Measurements from ENCODE around the gene SMYD3. TPM values are rescaled to one million over a fixed set of nuclear protein-coding genes. Genes with fewer than 3 reads are reported as not detected.

Gene SMYD3
- total and polyA plus RNA-seq, 10 of the 15 experiments (the other 5 are each of a cell fraction or from before 2014, with no cell fraction given): 18.3 to 54.0 (median 24.8) TPM

DNA sequence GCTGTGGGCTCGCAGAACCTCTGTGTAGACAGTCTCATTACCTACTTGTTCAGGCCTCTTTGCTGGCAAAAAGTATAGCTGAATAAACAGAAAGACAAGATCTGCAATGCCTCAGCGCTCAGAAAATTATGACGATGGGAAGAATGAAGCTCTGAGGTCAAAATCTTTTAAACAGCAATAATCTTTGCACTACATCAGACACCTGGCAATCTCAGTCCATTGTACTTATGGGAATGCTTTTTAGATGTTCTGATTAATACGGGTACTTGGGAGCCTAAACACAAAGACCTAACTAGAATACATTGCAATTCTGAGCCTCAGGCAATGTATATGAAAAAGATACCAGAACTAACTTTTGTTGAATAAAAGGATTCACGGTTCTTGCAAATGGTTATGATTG, 410.7 kb downstream of the SMYD3 start (continued):
- TF ChIP-seq, protein P1, sequence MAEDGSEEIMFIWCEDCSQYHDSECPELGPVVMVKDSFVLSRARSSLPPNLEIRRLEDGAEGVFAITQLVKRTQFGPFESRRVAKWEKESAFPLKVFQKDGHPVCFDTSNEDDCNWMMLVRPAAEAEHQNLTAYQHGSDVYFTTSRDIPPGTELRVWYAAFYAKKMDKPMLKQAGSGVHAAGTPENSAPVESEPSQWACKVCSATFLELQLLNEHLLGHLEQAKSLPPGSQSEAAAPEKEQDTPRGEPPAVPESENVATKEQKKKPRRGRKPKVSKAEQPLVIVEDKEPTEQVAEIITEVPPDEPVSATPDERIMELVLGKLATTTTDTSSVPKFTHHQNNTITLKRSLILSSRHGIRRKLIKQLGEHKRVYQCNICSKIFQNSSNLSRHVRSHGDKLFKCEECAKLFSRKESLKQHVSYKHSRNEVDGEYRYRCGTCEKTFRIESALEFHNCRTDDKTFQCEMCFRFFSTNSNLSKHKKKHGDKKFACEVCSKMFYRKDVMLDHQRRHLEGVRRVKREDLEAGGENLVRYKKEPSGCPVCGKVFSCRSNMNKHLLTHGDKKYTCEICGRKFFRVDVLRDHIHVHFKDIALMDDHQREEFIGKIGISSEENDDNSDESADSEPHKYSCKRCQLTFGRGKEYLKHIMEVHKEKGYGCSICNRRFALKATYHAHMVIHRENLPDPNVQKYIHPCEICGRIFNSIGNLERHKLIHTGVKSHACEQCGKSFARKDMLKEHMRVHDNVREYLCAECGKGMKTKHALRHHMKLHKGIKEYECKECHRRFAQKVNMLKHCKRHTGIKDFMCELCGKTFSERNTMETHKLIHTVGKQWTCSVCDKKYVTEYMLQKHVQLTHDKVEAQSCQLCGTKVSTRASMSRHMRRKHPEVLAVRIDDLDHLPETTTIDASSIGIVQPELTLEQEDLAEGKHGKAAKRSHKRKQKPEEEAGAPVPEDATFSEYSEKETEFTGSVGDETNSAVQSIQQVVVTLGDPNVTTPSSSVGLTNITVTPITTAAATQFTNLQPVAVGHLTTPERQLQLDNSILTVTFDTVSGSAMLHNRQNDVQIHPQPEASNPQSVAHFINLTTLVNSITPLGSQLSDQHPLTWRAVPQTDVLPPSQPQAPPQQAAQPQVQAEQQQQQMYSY (CRISPR knock-in tag; IDR thresholded peaks at IDR 0.05): no peak
- TF ChIP-seq TAF1 (IDR thresholded peaks at IDR 0.05; ENCODE audit: borderline replicate concordance, low read depth, low read length): no peak

DNA sequence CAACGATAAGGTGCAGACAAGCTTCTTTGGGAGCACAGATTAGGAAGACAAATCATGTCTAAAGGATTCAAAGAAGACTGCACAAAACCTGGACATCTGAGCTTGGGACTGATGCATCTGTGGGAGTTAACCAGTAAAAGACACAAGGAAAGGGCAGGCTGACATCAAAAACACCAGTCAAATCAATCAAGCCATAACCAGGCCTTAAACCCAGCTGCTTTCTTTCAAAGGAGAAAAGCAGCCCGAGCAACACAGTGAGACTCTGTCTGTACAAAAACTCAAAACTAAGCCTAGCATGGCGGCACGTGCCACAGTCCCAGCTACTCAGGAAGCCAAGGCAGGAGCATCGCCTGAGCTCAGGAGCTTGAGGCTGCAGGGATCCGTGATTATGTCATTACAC, 411.6 kb downstream of the SMYD3 start:
- no peak for FAIRE-seq
- RAD21 ChIA-PET (ENCODE audit: unreplicated experiment): no interaction called here

More for the DNA sequence above, 411.6 kb downstream of the SMYD3 start:
- ChIA-PET POLR2A (no interaction called here), SMC1A (ENCODE audit: uncharacterized antibody, unreplicated experiment) (no interaction called here), CTCF (no interaction called here)
- intact Hi-C loops (cut with micrococcal nuclease; ENCODE audit: unreplicated experiment): no loop called here
- ATAC-seq (no peak), DNase-seq (ENCODE audit: low read depth, low spot score) (no peak)
- Histone ChIP-seq H4K20me1 (ENCODE audit: control insufficient read depth, insufficient read depth) (no peaks in the 10 kb centered on the region), H3K79me2 (ENCODE audit: control insufficient read depth, insufficient read depth, low read length) (no peaks in the 10 kb centered on the region), H3K36me3 (ENCODE audit: control insufficient read depth in 2 of 2, insufficient read depth in 2 of 2, low read length in 1 of 2) (no peaks in the 10 kb centered on the region), H3K27ac (ENCODE audit: control insufficient read depth, insufficient read depth) (no peak overlapping the region), H3K9ac (ENCODE audit: control insufficient read depth, insufficient read depth, low read length) (no peak overlapping the region), H3K4me2 (ENCODE audit: control insufficient read depth, insufficient read depth) (no peak overlapping the region), H3K4me1 (ENCODE audit: control insufficient read depth, insufficient read depth, low read length) (no peaks in the 10 kb centered on the region), H3K27me3 (replicated peaks in 1 of 2; ENCODE audit: control insufficient read depth in 2 of 2, insufficient read depth in 2 of 2, low read length in 1 of 2) (no peaks in the 10 kb centered on the region), H3K9me3 (replicated peaks; ENCODE audit: control insufficient read depth, insufficient read depth, low read length) (no peaks in the 10 kb centered on the region), H2AFZ (ENCODE audit: control insufficient read depth, low read depth, low read length) (no peak overlapping the region), H3K4me3 (no peak overlapping the region)
- 88% methylated on average over 6 of the region's 6 CpGs for WGBS (ENCODE audit: insufficient coverage, insufficient replicate concordance, low lambda C conversion rate, missing lambda C conversion rate)
- in situ Hi-C loops (cut with MboI): no loop called here
- TF ChIP-seq KDM1A (IDR thresholded peaks at IDR 0.05; ENCODE audit: borderline replicate concordance) (no peak), TAF1 (IDR thresholded peaks at IDR 0.05; ENCODE audit: borderline replicate concordance, low read depth, low read length) (no peak), ZSCAN29 (IDR thresholded peaks at IDR 0.05) (no peak), NR2F1 (conservative IDR thresholded peaks at IDR 0.05) (no peak), YBX1 (IDR thresholded peaks at IDR 0.05) (no peak), NRF1 (conservative IDR thresholded peaks at IDR 0.05; ENCODE audit: low read depth, low read length) (no peak)
- TF ChIP-seq, protein P2, sequence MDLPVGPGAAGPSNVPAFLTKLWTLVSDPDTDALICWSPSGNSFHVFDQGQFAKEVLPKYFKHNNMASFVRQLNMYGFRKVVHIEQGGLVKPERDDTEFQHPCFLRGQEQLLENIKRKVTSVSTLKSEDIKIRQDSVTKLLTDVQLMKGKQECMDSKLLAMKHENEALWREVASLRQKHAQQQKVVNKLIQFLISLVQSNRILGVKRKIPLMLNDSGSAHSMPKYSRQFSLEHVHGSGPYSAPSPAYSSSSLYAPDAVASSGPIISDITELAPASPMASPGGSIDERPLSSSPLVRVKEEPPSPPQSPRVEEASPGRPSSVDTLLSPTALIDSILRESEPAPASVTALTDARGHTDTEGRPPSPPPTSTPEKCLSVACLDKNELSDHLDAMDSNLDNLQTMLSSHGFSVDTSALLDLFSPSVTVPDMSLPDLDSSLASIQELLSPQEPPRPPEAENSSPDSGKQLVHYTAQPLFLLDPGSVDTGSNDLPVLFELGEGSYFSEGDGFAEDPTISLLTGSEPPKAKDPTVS (IDR thresholded peaks at IDR 0.05; ENCODE audit: low read depth, low read length): no peak
- TF ChIP-seq, protein P3, sequence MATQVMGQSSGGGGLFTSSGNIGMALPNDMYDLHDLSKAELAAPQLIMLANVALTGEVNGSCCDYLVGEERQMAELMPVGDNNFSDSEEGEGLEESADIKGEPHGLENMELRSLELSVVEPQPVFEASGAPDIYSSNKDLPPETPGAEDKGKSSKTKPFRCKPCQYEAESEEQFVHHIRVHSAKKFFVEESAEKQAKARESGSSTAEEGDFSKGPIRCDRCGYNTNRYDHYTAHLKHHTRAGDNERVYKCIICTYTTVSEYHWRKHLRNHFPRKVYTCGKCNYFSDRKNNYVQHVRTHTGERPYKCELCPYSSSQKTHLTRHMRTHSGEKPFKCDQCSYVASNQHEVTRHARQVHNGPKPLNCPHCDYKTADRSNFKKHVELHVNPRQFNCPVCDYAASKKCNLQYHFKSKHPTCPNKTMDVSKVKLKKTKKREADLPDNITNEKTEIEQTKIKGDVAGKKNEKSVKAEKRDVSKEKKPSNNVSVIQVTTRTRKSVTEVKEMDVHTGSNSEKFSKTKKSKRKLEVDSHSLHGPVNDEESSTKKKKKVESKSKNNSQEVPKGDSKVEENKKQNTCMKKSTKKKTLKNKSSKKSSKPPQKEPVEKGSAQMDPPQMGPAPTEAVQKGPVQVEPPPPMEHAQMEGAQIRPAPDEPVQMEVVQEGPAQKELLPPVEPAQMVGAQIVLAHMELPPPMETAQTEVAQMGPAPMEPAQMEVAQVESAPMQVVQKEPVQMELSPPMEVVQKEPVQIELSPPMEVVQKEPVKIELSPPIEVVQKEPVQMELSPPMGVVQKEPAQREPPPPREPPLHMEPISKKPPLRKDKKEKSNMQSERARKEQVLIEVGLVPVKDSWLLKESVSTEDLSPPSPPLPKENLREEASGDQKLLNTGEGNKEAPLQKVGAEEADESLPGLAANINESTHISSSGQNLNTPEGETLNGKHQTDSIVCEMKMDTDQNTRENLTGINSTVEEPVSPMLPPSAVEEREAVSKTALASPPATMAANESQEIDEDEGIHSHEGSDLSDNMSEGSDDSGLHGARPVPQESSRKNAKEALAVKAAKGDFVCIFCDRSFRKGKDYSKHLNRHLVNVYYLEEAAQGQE (IDR thresholded peaks at IDR 0.05; ENCODE audit: low read depth, low read length): no peak
- TF ChIP-seq, protein P4, sequence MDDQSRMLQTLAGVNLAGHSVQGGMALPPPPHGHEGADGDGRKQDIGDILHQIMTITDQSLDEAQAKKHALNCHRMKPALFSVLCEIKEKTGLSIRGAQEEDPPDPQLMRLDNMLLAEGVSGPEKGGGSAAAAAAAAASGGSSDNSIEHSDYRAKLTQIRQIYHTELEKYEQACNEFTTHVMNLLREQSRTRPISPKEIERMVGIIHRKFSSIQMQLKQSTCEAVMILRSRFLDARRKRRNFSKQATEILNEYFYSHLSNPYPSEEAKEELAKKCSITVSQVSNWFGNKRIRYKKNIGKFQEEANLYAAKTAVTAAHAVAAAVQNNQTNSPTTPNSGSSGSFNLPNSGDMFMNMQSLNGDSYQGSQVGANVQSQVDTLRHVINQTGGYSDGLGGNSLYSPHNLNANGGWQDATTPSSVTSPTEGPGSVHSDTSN (IDR thresholded peaks at IDR 0.05; ENCODE audit: insufficient replicate concordance, low read depth, low read length): no peak
- no TSS peak for BruUV-seq (replicated peaks)
